ENCODE data around the gene FOXJ3. TPM values are rescaled to one million over a fixed set of nuclear protein-coding genes. Genes with fewer than 3 reads are reported as not detected.
A peak's percentile ranks its signal among the peaks of the same experiment; 100 is the strongest.

Gene FOXJ3
- total RNA-seq, 1 experiment from 2014 or later: 55.5 TPM

GRCh38 chr1:42152119-42152518 lies 182.9 kb downstream of the FOXJ3 start:
- Histone ChIP-seq H4K20me1 (ENCODE audit: insufficient read depth, low read depth, low read length) (no peaks in the 10 kb centered on the region), H3K9me3 (ENCODE audit: low read length) (no peaks in the 10 kb centered on the region), H3K79me2 (ENCODE audit: low read length) (no peaks in the 10 kb centered on the region), H3K27me3 (ENCODE audit: low read length) (no peaks in the 10 kb centered on the region), H3K4me2 (ENCODE audit: low read depth, low read length, poor library complexity, severe bottlenecking) (no peak overlapping the region), H3K4me3 (ENCODE audit: low read length) (no peak overlapping the region), H2AFZ (ENCODE audit: low read length) (no peak overlapping the region), H3K9ac (ENCODE audit: low read length) (no peak overlapping the region), H3K4me1 (ENCODE audit: low read length) (no peaks in the 10 kb centered on the region), H3K27ac (ENCODE audit: low read length) (no peak overlapping the region), H3K9me2 (replicated peaks; ENCODE audit: insufficient read depth, low read length) (no peaks in the 10 kb centered on the region), H3K36me3 (ENCODE audit: insufficient read depth, low read length) (no peaks in the 10 kb centered on the region)
- DNase-seq: no peak

GRCh38 chr1:42150651-42151050 lies 184.4 kb downstream of the FOXJ3 start:
- H3K79me2 ChIP-seq (ENCODE audit: low read length): no peaks in the 10 kb centered on the region
- H3K9me2 ChIP-seq (replicated peaks; ENCODE audit: insufficient read depth, low read length): no peaks in the 10 kb centered on the region
- no peak for DNase-seq
- no peaks in the 10 kb centered on the region for H3K9me3 ChIP-seq (ENCODE audit: low read length)
- no peaks in the 10 kb centered on the region for H3K4me1 ChIP-seq (ENCODE audit: low read length)
- no peaks in the 10 kb centered on the region for H3K27me3 ChIP-seq (ENCODE audit: low read length)
- no peak overlapping the region for H3K4me2 ChIP-seq (ENCODE audit: low read depth, low read length, poor library complexity, severe bottlenecking)
- H4K20me1 ChIP-seq (ENCODE audit: insufficient read depth, low read depth, low read length): no peaks in the 10 kb centered on the region
- no peak overlapping the region for H3K4me3 ChIP-seq (ENCODE audit: low read length)
- H3K36me3 ChIP-seq (ENCODE audit: insufficient read depth, low read length): no peaks in the 10 kb centered on the region
- H2AFZ ChIP-seq (ENCODE audit: low read length): no peak overlapping the region
- H3K9ac ChIP-seq (ENCODE audit: low read length): no peak overlapping the region
- H3K27ac ChIP-seq (ENCODE audit: low read length): no peak overlapping the region

GRCh38 chr1:42148166-42148565 lies 186.9 kb downstream of the FOXJ3 start:
- Histone ChIP-seq H3K9me2 (replicated peaks; ENCODE audit: insufficient read depth, low read length) (no peaks in the 10 kb centered on the region), H3K9me3 (ENCODE audit: low read length) (no peaks in the 10 kb centered on the region), H3K4me2 (ENCODE audit: low read depth, low read length, poor library complexity, severe bottlenecking) (no peak overlapping the region), H3K4me1 (ENCODE audit: low read length) (no peaks in the 10 kb centered on the region), H3K27me3 (ENCODE audit: low read length) (no peaks in the 10 kb centered on the region), H3K4me3 (ENCODE audit: low read length) (no peak overlapping the region), H2AFZ (ENCODE audit: low read length) (no peak overlapping the region), H3K27ac (ENCODE audit: low read length) (no peak overlapping the region), H4K20me1 (ENCODE audit: insufficient read depth, low read depth, low read length) (no peaks in the 10 kb centered on the region), H3K36me3 (ENCODE audit: insufficient read depth, low read length) (no peaks in the 10 kb centered on the region), H3K9ac (ENCODE audit: low read length) (no peak overlapping the region), H3K79me2 (ENCODE audit: low read length) (no peaks in the 10 kb centered on the region)
- DNase-seq: no peak

- Histone ChIP-seq H3K36me3 (ENCODE audit: insufficient read depth, low read length) (no peaks in the 10 kb centered on the region), H3K4me1 (ENCODE audit: low read length) (no peaks in the 10 kb centered on the region), H3K9me3 (ENCODE audit: low read length) (no peaks in the 10 kb centered on the region), H3K27me3 (ENCODE audit: low read length) (no peaks in the 10 kb centered on the region), H3K79me2 (ENCODE audit: low read length) (no peaks in the 10 kb centered on the region), H3K4me3 (ENCODE audit: low read length) (no peak overlapping the region), H3K9me2 (replicated peaks; ENCODE audit: insufficient read depth, low read length) (no peaks in the 10 kb centered on the region), H4K20me1 (ENCODE audit: insufficient read depth, low read depth, low read length) (no peaks in the 10 kb centered on the region), H3K4me2 (ENCODE audit: low read depth, low read length, poor library complexity, severe bottlenecking) (no peak overlapping the region), H3K27ac (ENCODE audit: low read length) (no peak overlapping the region), H3K9ac (ENCODE audit: low read length) (no peak overlapping the region), H2AFZ (ENCODE audit: low read length) (no peak overlapping the region)
- DNase-seq: peak; percentile 86
Observed at GRCh38 chr1:42146626-42147320, 188.3 kb downstream of the FOXJ3 start.

GRCh38 chr1:42145764-42146625 lies 189.0 kb downstream of the FOXJ3 start:
- no peak for DNase-seq
- Histone ChIP-seq H3K4me1 (ENCODE audit: low read length) (no peaks in the 10 kb centered on the region), H3K27ac (ENCODE audit: low read length) (no peak overlapping the region), H3K27me3 (ENCODE audit: low read length) (no peaks in the 10 kb centered on the region), H3K9me3 (ENCODE audit: low read length) (no peaks in the 10 kb centered on the region), H3K9ac (ENCODE audit: low read length) (no peak overlapping the region), H3K4me2 (ENCODE audit: low read depth, low read length, poor library complexity, severe bottlenecking) (no peak overlapping the region), H3K4me3 (ENCODE audit: low read length) (no peak overlapping the region), H2AFZ (ENCODE audit: low read length) (no peak overlapping the region), H3K9me2 (replicated peaks; ENCODE audit: insufficient read depth, low read length) (no peaks in the 10 kb centered on the region), H4K20me1 (ENCODE audit: insufficient read depth, low read depth, low read length) (no peaks in the 10 kb centered on the region), H3K36me3 (ENCODE audit: insufficient read depth, low read length) (no peaks in the 10 kb centered on the region), H3K79me2 (ENCODE audit: low read length) (no peaks in the 10 kb centered on the region)

GRCh38 chr1:42145389-42145716 lies 189.7 kb downstream of the FOXJ3 start:
- no peak overlapping the region for H3K9ac ChIP-seq (ENCODE audit: low read length)
- no peak overlapping the region for H3K4me3 ChIP-seq (ENCODE audit: low read length)
- H3K27me3 ChIP-seq (ENCODE audit: low read length): no peaks in the 10 kb centered on the region
- no peaks in the 10 kb centered on the region for H4K20me1 ChIP-seq (ENCODE audit: insufficient read depth, low read depth, low read length)
- no peaks in the 10 kb centered on the region for H3K36me3 ChIP-seq (ENCODE audit: insufficient read depth, low read length)
- no peaks in the 10 kb centered on the region for H3K79me2 ChIP-seq (ENCODE audit: low read length)
- H3K4me2 ChIP-seq (ENCODE audit: low read depth, low read length, poor library complexity, severe bottlenecking): no peak overlapping the region
- no peaks in the 10 kb centered on the region for H3K9me2 ChIP-seq (replicated peaks; ENCODE audit: insufficient read depth, low read length)
- no peak overlapping the region for H2AFZ ChIP-seq (ENCODE audit: low read length)
- H3K4me1 ChIP-seq (ENCODE audit: low read length): no peaks in the 10 kb centered on the region
- no peak for DNase-seq
- no peak overlapping the region for H3K27ac ChIP-seq (ENCODE audit: low read length)
- no peaks in the 10 kb centered on the region for H3K9me3 ChIP-seq (ENCODE audit: low read length)

GRCh38 chr1:42144711-42145388 lies 190.2 kb downstream of the FOXJ3 start:
- Histone ChIP-seq H4K20me1 (ENCODE audit: insufficient read depth, low read depth, low read length) (no peaks in the 10 kb centered on the region), H3K27me3 (ENCODE audit: low read length) (no peaks in the 10 kb centered on the region), H3K79me2 (ENCODE audit: low read length) (no peaks in the 10 kb centered on the region), H3K4me3 (ENCODE audit: low read length) (no peak overlapping the region), H3K9me2 (replicated peaks; ENCODE audit: insufficient read depth, low read length) (no peaks in the 10 kb centered on the region), H3K9ac (ENCODE audit: low read length) (no peak overlapping the region), H3K4me1 (ENCODE audit: low read length) (no peaks in the 10 kb centered on the region), H3K27ac (ENCODE audit: low read length) (no peak overlapping the region), H3K36me3 (ENCODE audit: insufficient read depth, low read length) (no peaks in the 10 kb centered on the region), H3K9me3 (ENCODE audit: low read length) (no peaks in the 10 kb centered on the region), H2AFZ (ENCODE audit: low read length) (no peak overlapping the region), H3K4me2 (ENCODE audit: low read depth, low read length, poor library complexity, severe bottlenecking) (no peak overlapping the region)
- DNase-seq: no peak
